ENCODE data around the gene SYT7. TPM values are rescaled to one million over a fixed set of nuclear protein-coding genes. Genes with fewer than 3 reads are reported as not detected.

SYT7 gene
- polyA plus RNA-seq, 1 experiment = 0.45 TPM

GRCh38 chr11:61579676-61580270, 1.1 kb downstream of the SYT7 start:
- H3K4me3 ChIP-seq (ENCODE audit: low read depth, low read length) = peak overlapping the region; percentile 32; the same call in 1 of the 2 replicates
- H3K27me3 ChIP-seq (ENCODE audit: control insufficient read depth, insufficient read depth, low read length) = peaks cover 64% of the 10 kb centered on the region
- no peaks in the 10 kb centered on the region for H3K9me3 ChIP-seq (ENCODE audit: control insufficient read depth, insufficient read depth, low read length)
- no peak overlapping the region for H3K27ac ChIP-seq (ENCODE audit: low read depth, low read length)
- ChIA-PET CTCF (interaction anchor here (0.5 kb wide), 1 partner anchor 25 kb away, joined by 3 read pairs; no protein-coding TSS in a partner anchor), POLR2A (no interaction called here)
- no peak for DNase-seq (ENCODE audit: low read depth, low spot score)
- TF ChIP-seq CTCF (IDR thresholded peaks at IDR 0.05; ENCODE audit: low read depth, low read length) = no peak

DNA sequence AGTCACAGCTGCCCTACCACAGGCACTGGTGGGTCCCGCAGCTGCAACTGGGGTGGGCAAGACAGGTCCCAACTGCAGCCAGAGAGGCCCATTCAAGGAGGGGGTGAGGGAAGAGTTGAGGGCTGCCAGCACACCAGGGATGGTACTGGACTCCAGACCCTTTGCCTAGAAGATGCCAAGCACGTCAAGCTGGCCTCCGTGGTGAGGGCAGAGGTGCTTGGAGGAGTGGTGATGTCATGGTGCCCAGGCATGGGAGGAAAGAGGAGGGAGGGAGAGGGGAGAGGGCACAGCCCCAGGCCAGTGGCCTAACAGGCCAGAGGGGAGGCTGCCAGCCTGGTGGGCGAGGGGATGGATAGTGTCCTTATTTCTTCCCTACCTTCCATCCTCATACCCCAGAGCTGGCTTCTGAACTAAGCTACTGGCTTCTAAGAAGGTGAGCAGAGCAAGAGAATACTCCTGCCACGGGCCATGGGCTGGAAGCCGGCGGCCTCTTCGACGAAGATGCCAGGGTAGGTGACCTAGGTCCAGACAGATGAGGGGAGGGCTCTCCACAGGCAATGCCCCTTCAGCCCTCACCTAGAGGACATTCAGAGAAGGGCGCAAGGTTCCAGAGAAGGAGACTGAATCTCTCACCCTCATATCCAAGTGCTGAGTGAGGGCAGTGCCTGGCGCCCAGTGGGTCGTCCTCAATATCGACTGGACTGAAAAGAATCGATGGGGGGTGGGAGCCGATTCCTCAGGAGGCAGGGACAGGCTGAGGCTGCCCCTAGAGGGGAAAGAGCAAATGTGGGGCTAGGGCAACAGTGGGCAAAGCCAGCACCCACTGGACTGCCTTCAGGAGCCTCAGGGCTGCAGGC, 1.8 kb downstream of the SYT7 start:
- no peak for DNase-seq (ENCODE audit: low read depth, low spot score)
- CTCF ChIA-PET = interaction anchor here (0.5 to 1.3 kb wide), 2 partner anchors 10 to 24 kb away, joined by 3 read pairs; no protein-coding TSS in a partner anchor
- TF ChIP-seq CTCF (IDR thresholded peaks at IDR 0.05; ENCODE audit: low read depth, low read length) = no peak
- POLR2A ChIA-PET = no interaction called here
- H3K27me3 ChIP-seq (ENCODE audit: control insufficient read depth, insufficient read depth, low read length) = peaks cover 67% of the 10 kb centered on the region
- H3K4me3 ChIP-seq (ENCODE audit: low read depth, low read length) = no peak overlapping the region
- H3K9me3 ChIP-seq (ENCODE audit: control insufficient read depth, insufficient read depth, low read length) = no peaks in the 10 kb centered on the region
- H3K27ac ChIP-seq (ENCODE audit: low read depth, low read length) = no peak overlapping the region

GRCh38 chr11:61577383-61578118, 3.3 kb downstream of the SYT7 start:
- no peaks in the 10 kb centered on the region for H3K9me3 ChIP-seq (ENCODE audit: control insufficient read depth, insufficient read depth, low read length)
- ChIA-PET POLR2A (no interaction called here), CTCF (interaction anchor here (0.7 to 1.4 kb wide), 6 partner anchors 9 to 131 kb away, joined by 3 to 5 read pairs (median 3); no protein-coding TSS in a partner anchor)
- H3K27me3 ChIP-seq (ENCODE audit: control insufficient read depth, insufficient read depth, low read length) = peaks cover 64% of the 10 kb centered on the region
- no peak overlapping the region for H3K27ac ChIP-seq (ENCODE audit: low read depth, low read length)
- no peak for DNase-seq (ENCODE audit: low read depth, low spot score)
- TF ChIP-seq CTCF (IDR thresholded peaks at IDR 0.05; ENCODE audit: low read depth, low read length) = peak; percentile 44
- no peak overlapping the region for H3K4me3 ChIP-seq (ENCODE audit: low read depth, low read length)

DNA sequence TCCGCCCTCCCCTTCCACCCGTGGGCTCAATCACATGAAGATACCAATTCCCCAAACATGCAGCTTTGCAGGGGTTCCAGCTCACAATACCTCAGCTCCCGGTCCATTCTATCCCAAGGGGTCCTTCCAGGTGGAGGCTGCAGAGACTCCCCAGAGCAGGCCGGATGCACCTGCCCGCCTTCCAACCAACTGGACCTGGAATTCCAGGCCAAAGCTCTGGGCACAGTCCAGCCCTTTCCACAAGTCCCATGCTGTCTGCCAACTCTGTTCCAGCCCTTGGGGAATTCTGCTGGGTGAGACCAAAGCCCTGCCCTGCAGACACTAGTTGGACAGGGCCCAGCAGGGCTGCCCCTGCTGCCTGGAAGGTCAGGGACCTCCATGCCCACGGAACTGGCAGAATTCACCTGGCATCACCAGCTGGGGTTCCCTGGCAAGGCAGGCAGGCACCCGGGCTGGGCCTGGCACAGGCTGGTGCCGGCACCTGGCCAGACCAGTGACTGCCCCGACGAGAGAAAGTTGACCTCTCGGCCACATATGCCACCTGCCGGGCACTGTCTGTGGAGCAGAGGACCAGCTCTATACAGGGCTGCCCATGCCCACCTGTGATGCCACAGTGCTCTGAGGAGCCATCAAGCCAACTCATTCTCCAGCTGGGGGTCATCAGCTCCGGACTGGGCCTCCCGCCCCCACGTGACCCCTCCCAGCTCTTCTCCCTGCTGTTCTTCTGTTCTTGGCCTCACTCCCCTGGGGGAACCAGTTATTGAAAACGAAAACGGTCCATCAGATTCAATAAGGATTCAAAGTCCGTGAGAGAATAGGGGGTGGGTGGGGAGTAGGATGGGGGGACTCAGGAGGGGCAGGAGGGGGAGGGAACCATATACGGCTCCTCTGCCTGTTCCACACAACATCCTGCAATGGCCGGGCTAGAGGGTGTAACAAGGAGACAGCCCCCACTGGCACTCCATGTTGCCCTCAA, 4.7 kb downstream of the SYT7 start:
- H3K27ac ChIP-seq (ENCODE audit: low read depth, low read length) = no peak overlapping the region
- H3K27me3 ChIP-seq (ENCODE audit: control insufficient read depth, insufficient read depth, low read length) = peaks cover 63% of the 10 kb centered on the region

More for the DNA sequence above, 4.7 kb downstream of the SYT7 start:
- TF ChIP-seq CTCF (IDR thresholded peaks at IDR 0.05; ENCODE audit: low read depth, low read length) = no peak
- no peaks in the 10 kb centered on the region for H3K9me3 ChIP-seq (ENCODE audit: control insufficient read depth, insufficient read depth, low read length)
- H3K4me3 ChIP-seq (ENCODE audit: low read depth, low read length) = no peak overlapping the region
- POLR2A ChIA-PET = no interaction called here
- DNase-seq (ENCODE audit: low read depth, low spot score) = no peak
- CTCF ChIA-PET = interaction anchor here (1.2 to 1.7 kb wide), 4 partner anchors 9 to 130 kb away, joined by 3 to 4 read pairs (median 4); no protein-coding TSS in a partner anchor

Data from AG04450 (cell line).